ENCODE results near the gene IDI2.

GRCh38 chr10:1074052-1074747, 48.5 kb upstream of the IDI2 start:
- TF ChIP-seq POLR2A (IDR thresholded peaks at IDR 0.05): no peak
- no peak for TF ChIP-seq CTCF (IDR thresholded peaks at IDR 0.05)
- TF ChIP-seq POLR2AphosphoS5 (IDR thresholded peaks at IDR 0.05): no peak
